KMS-11 (cell line): ENCODE measurements around the gene GCLC.
A peak's percentile ranks its signal among the peaks of the same experiment; 100 is the strongest.
"Not testable (repeated sequence)": the region's sequence is repeated elsewhere in the genome, so short reads cannot be mapped to it uniquely, and the experiment has no call there.

ENCODE experiments used
- H2AFZ ChIP-seq: fragments of 200-600 bp; sonication (generic); 2 replicates; pipeline ENCODE4 v1.6.1; 2016; ENCODE audit warnings: antibody characterized with exemption, mixed run types, low read depth
- H3K27ac ChIP-seq: fragments of 200-600 bp; sonication (generic); 2 replicates; pipeline ENCODE4 v1.6.1; 2016; ENCODE audit warnings: mild to moderate bottlenecking, mixed run types
- H3K27me3 ChIP-seq: fragments of 200-600 bp; sonication (generic); 2 replicates; pipeline ENCODE4 v1.6.1; 2017; ENCODE audit warnings: mild to moderate bottlenecking, low read depth, mixed run types, moderate library complexity; ENCODE audit not compliant: insufficient read depth
- H3K36me3 ChIP-seq: fragments of 200-600 bp; sonication (generic); 2 replicates; pipeline ENCODE4 v1.6.1; 2017; ENCODE audit warnings: mild to moderate bottlenecking, mixed run types; ENCODE audit not compliant: insufficient read depth
- H3K4me1 ChIP-seq: fragments of 200-600 bp; sonication (generic); 2 replicates; pipeline ENCODE4 v1.6.1; 2016; ENCODE audit warnings: mild to moderate bottlenecking, low read depth, mixed run types; ENCODE audit not compliant: poor library complexity, severe bottlenecking
- H3K4me2 ChIP-seq: fragments of 200-600 bp; sonication (generic); 2 replicates; pipeline ENCODE4 v1.7.0; 2016; ENCODE audit warnings: mild to moderate bottlenecking, mixed run types
- H3K4me3 ChIP-seq: fragments of 200-600 bp; sonication (generic); IDR thresholded peaks from 2 replicates; pipeline ENCODE4 v1.6.1; 2017; ENCODE audit warnings: low read depth, low read length, mixed read lengths; ENCODE audit not compliant: insufficient read depth
- H3K79me2 ChIP-seq: fragments of 200-600 bp; sonication (generic); 2 replicates; pipeline ENCODE4 v1.6.1; 2016; ENCODE audit warnings: low read depth, mixed run types; ENCODE audit not compliant: insufficient read depth
- H3K9ac ChIP-seq: fragments of 200-600 bp; sonication (generic); 2 replicates; pipeline ENCODE4 v1.6.1; 2016; ENCODE audit warnings: mild to moderate bottlenecking, mixed run types
- H4K20me1 ChIP-seq: fragments of 200-600 bp; sonication (generic); 2 replicates; pipeline ENCODE4 v1.6.1; 2016; ENCODE audit warnings: mild to moderate bottlenecking, mixed run types; ENCODE audit not compliant: insufficient read depth
- CTCF ChIP-seq: fragments of 200-600 bp; sonication (generic); conservative IDR thresholded peaks from 2 replicates; pipeline ENCODE4 v1.6.1; 2017; ENCODE audit warnings: low read depth, mild to moderate bottlenecking, antibody characterized with exemption, low read length, moderate library complexity, mixed read lengths

GCLC gene

GRCh38 chr6:53483423-53484353 is 61.2 kb downstream of the GCLC start:
- H3K4me1 ChIP-seq: no peaks in the 10 kb centered on the region
- H3K79me2 ChIP-seq: no peaks in the 10 kb centered on the region
- H3K27me3 ChIP-seq: no peaks in the 10 kb centered on the region
- H4K20me1 ChIP-seq: no peaks in the 10 kb centered on the region
- no peaks in the 10 kb centered on the region for H3K36me3 ChIP-seq
- no peak overlapping the region for H3K27ac ChIP-seq
- no peak overlapping the region for H3K4me2 ChIP-seq
- 0 out of 2 replicates have a peak overlapping the region, but pooled peaks have one; percentile 4 for H2AFZ ChIP-seq
- no peak overlapping the region for H3K9ac ChIP-seq
- H3K4me3 ChIP-seq: no peak overlapping the region
- TF ChIP-seq CTCF: no peak

- H4K20me1 ChIP-seq: no peaks in the 10 kb centered on the region
- no peaks in the 10 kb centered on the region for H3K79me2 ChIP-seq
- H3K4me1 ChIP-seq: no peaks in the 10 kb centered on the region
- no peak overlapping the region for H3K27ac ChIP-seq
- no peak for TF ChIP-seq CTCF
- no peak overlapping the region for H3K4me2 ChIP-seq
- H3K4me3 ChIP-seq: no peak overlapping the region
- H3K9ac ChIP-seq: no peak overlapping the region
- no peaks in the 10 kb centered on the region for H3K36me3 ChIP-seq
- no peaks in the 10 kb centered on the region for H3K27me3 ChIP-seq
- no peak overlapping the region for H2AFZ ChIP-seq
Measured at GRCh38 chr6:53481323-53481722, 63.6 kb downstream of the GCLC start.

- not testable (repeated sequence) for H3K36me3 ChIP-seq, H3K4me2 ChIP-seq, H4K20me1 ChIP-seq, H3K27me3 ChIP-seq, H3K4me1 ChIP-seq, H2AFZ ChIP-seq, H3K4me3 ChIP-seq, H3K79me2 ChIP-seq, H3K9ac ChIP-seq, H3K27ac ChIP-seq
Measured at GRCh38 chr6:53480774-53481173, 64.1 kb downstream of the GCLC start.

GRCh38 chr6:53479871-53480270 is 65.0 kb downstream of the GCLC start:
- H3K27me3 ChIP-seq: no peaks in the 10 kb centered on the region
- H3K4me1 ChIP-seq: no peaks in the 10 kb centered on the region
- H3K79me2 ChIP-seq: no peaks in the 10 kb centered on the region
- no peak overlapping the region for H3K27ac ChIP-seq
- H3K36me3 ChIP-seq: no peaks in the 10 kb centered on the region
- H2AFZ ChIP-seq: no peak overlapping the region
- H3K9ac ChIP-seq: no peak overlapping the region
- no peak for TF ChIP-seq CTCF
- H3K4me2 ChIP-seq: no peak overlapping the region
- no peak overlapping the region for H3K4me3 ChIP-seq
- H4K20me1 ChIP-seq: no peaks in the 10 kb centered on the region

GRCh38 chr6:53476964-53477363 is 67.9 kb downstream of the GCLC start:
- Histone ChIP-seq H3K27me3 (no peaks in the 10 kb centered on the region), H3K4me1 (no peaks in the 10 kb centered on the region), H3K27ac (no peak overlapping the region), H3K4me2 (no peak overlapping the region), H3K79me2 (no peaks in the 10 kb centered on the region), H4K20me1 (no peaks in the 10 kb centered on the region), H2AFZ (no peak overlapping the region), H3K4me3 (no peak overlapping the region), H3K36me3 (no peaks in the 10 kb centered on the region), H3K9ac (no peak overlapping the region)
- TF ChIP-seq CTCF: no peak
